Measurements from ENCODE around the gene SGTA. TPM values are rescaled to one million over a fixed set of nuclear protein-coding genes. Genes with fewer than 3 reads are reported as not detected.

Gene SGTA
- polyA plus RNA-seq, 1 donor (not counting 4 experiments of a cell fraction or from before 2014, with no cell fraction given) = 36.1 TPM

GRCh38 chr19:2767688-2768087 is 15.4 kb downstream of the SGTA start:
- dilution Hi-C loops (cut with MboI; ENCODE audit: extremely low pct_ligation_motif_present, low sequenced_read_pairs) = no loop called here
- no peaks in the 10 kb centered on the region for H3K9me1 ChIP-seq (ENCODE audit: control insufficient read depth, extremely low read depth, insufficient read depth, low read length)
- H3K36me3 ChIP-seq (ENCODE audit: control insufficient read depth in 2 of 2, extremely low read depth in 1 of 2, insufficient read depth in 2 of 2, low read length in 2 of 2) = peaks cover 28 to 30% of the 10 kb centered on the region in 2 experiments
- no peak overlapping the region for H2AFZ ChIP-seq (ENCODE audit: control insufficient read depth, low read length)
- H3K9ac ChIP-seq (ENCODE audit: control insufficient read depth, extremely low read depth, insufficient read depth, low read length) = no peak overlapping the region
- DNase-seq (ENCODE audit: low read depth, low spot score) = no peak
- H3K79me2 ChIP-seq (ENCODE audit: control insufficient read depth, insufficient read depth, low read length) = peaks cover 51% of the 10 kb centered on the region
- no peaks in the 10 kb centered on the region for H3K27me3 ChIP-seq (ENCODE audit: control insufficient read depth, extremely low read depth, insufficient read depth, low read length)
- FAIRE-seq = no peak
- no peaks in the 10 kb centered on the region for H3K9me3 ChIP-seq (ENCODE audit: control insufficient read depth, low read depth, low read length)
- TF ChIP-seq CTCF (optimal IDR thresholded peaks at IDR 0.05 in 1 of 3, IDR thresholded peaks at IDR 0.05 in 1 of 3, conservative IDR thresholded peaks at IDR 0.05 in 1 of 3; ENCODE audit: extremely low read depth in 1 of 3, insufficient read depth in 2 of 3, low read length in 3 of 3) (no peak), EZH2 (IDR thresholded peaks at IDR 0.05; ENCODE audit: low read length) (no peak)
- H3K4me3 ChIP-seq (ENCODE audit: control insufficient read depth in 2 of 3, extremely low read depth in 1 of 3, insufficient read depth in 2 of 3, low read depth in 1 of 3, low read length in 3 of 3) = no peak overlapping the region
- no peak overlapping the region for H3K27ac ChIP-seq (ENCODE audit: control insufficient read depth, insufficient read depth, low read length)
- H3K4me2 ChIP-seq (ENCODE audit: control insufficient read depth, extremely low read depth, insufficient read depth, low read depth, low read length) = no peak overlapping the region
- no peaks in the 10 kb centered on the region for H3K4me1 ChIP-seq (ENCODE audit: control insufficient read depth, extremely low read depth, insufficient read depth, low read length)
- H4K20me1 ChIP-seq (ENCODE audit: control insufficient read depth, extremely low read depth, insufficient read depth, low read length) = peaks cover 16% of the 10 kb centered on the region

GRCh38 chr19:2766594-2767372 is 16.3 kb downstream of the SGTA start:
- H3K27ac ChIP-seq (ENCODE audit: control insufficient read depth, insufficient read depth, low read length) = no peak overlapping the region
- DNase-seq (ENCODE audit: low read depth, low spot score) = no peak
- H3K36me3 ChIP-seq (ENCODE audit: control insufficient read depth in 2 of 2, extremely low read depth in 1 of 2, insufficient read depth in 2 of 2, low read length in 2 of 2) = peaks cover 32 to 34% of the 10 kb centered on the region in 2 experiments
- no peaks in the 10 kb centered on the region for H3K9me3 ChIP-seq (ENCODE audit: control insufficient read depth, low read depth, low read length)
- FAIRE-seq = no peak
- no peak overlapping the region for H3K9ac ChIP-seq (ENCODE audit: control insufficient read depth, extremely low read depth, insufficient read depth, low read length)
- H3K4me2 ChIP-seq (ENCODE audit: control insufficient read depth, extremely low read depth, insufficient read depth, low read depth, low read length) = no peak overlapping the region
- H4K20me1 ChIP-seq (ENCODE audit: control insufficient read depth, extremely low read depth, insufficient read depth, low read length) = peaks cover 8% of the 10 kb centered on the region
- H3K4me3 ChIP-seq (ENCODE audit: control insufficient read depth in 2 of 3, extremely low read depth in 1 of 3, insufficient read depth in 2 of 3, low read depth in 1 of 3, low read length in 3 of 3) = no peak overlapping the region
- dilution Hi-C loops (cut with MboI; ENCODE audit: extremely low pct_ligation_motif_present, low sequenced_read_pairs) = no loop called here
- H3K9me1 ChIP-seq (ENCODE audit: control insufficient read depth, extremely low read depth, insufficient read depth, low read length) = no peaks in the 10 kb centered on the region
- no peak overlapping the region for H2AFZ ChIP-seq (ENCODE audit: control insufficient read depth, low read length)
- peaks cover 42% of the 10 kb centered on the region for H3K79me2 ChIP-seq (ENCODE audit: control insufficient read depth, insufficient read depth, low read length)
- H3K27me3 ChIP-seq (ENCODE audit: control insufficient read depth, extremely low read depth, insufficient read depth, low read length) = no peaks in the 10 kb centered on the region
- TF ChIP-seq EZH2 (IDR thresholded peaks at IDR 0.05; ENCODE audit: low read length) (no peak), CTCF (optimal IDR thresholded peaks at IDR 0.05 in 1 of 3, IDR thresholded peaks at IDR 0.05 in 1 of 3, conservative IDR thresholded peaks at IDR 0.05 in 1 of 3; ENCODE audit: extremely low read depth in 1 of 3, insufficient read depth in 2 of 3, low read length in 3 of 3) (no peak)
- no peaks in the 10 kb centered on the region for H3K4me1 ChIP-seq (ENCODE audit: control insufficient read depth, extremely low read depth, insufficient read depth, low read length)

Data from keratinocyte (primary cell).